Lung (tissue), 12 donors: ENCODE results near the gene CDH4. TPM values are rescaled to one million over a fixed set of nuclear protein-coding genes. Genes with fewer than 3 reads are reported as not detected.

Source experiments
- ATAC-seq: fragments of 200-7000 bp; cut with Tn5 transposase; one replicate; pipeline ENCODE4 v1.9.1; 2020; ENCODE audit warnings: moderate number of reproducible peaks; ENCODE audit not compliant: insufficient read depth, low FRiP score
- DNase-seq, 3 donors: peaks; one replicate each; pipeline ENCODE4 v3.0.0-alpha.2; 2013 to 2017
- H3K27ac ChIP-seq, 2 donors: one replicate each; pipeline ENCODE4 v1.5.1; 2013; ENCODE audit warnings: mild to moderate bottlenecking in 2 of 2, moderate library complexity in 2 of 2, control low read depth in 1 of 2, inconsistent platforms in 1 of 2, low read depth in 1 of 2, low read length in 1 of 2
- H3K27me3 ChIP-seq, 3 donors: one replicate each; pipeline ENCODE4 v1.5.1; 2013; ENCODE audit warnings: low read length in 2 of 3; ENCODE audit not compliant: control insufficient read depth in 3 of 3, insufficient read depth in 3 of 3
- H3K36me3 ChIP-seq, 4 donors: one replicate each; pipeline ENCODE4 v1.5.1; 2013; ENCODE audit warnings: low read length in 4 of 4, mild to moderate bottlenecking in 1 of 4, moderate library complexity in 1 of 4; ENCODE audit not compliant: control insufficient read depth in 4 of 4, insufficient read depth in 4 of 4
- H3K4me1 ChIP-seq, 5 donors: one replicate each; pipeline ENCODE4 v1.5.1; 2013; ENCODE audit warnings: low read length in 5 of 5, mild to moderate bottlenecking in 2 of 5, moderate library complexity in 1 of 5; ENCODE audit not compliant: control insufficient read depth in 5 of 5, insufficient read depth in 5 of 5
- H3K4me3 ChIP-seq: one replicate; pipeline ENCODE4 v1.5.1; 2013; ENCODE audit warnings: mild to moderate bottlenecking, control low read depth, moderate library complexity
- H3K9ac ChIP-seq, 2 donors: one replicate each; pipeline ENCODE4 v1.5.1; 2013; ENCODE audit warnings: low read length in 2 of 2, control low read depth in 1 of 2; ENCODE audit not compliant: insufficient read depth in 1 of 2
- H3K9me3 ChIP-seq, 4 donors: one replicate each; pipeline ENCODE4 v1.5.1; 2013; ENCODE audit warnings: low read length in 3 of 4, mild to moderate bottlenecking in 1 of 4, moderate library complexity in 1 of 4; ENCODE audit not compliant: control insufficient read depth in 4 of 4, insufficient read depth in 3 of 4
- CTCF ChIP-seq: IDR thresholded peaks from 2 replicates; pipeline ENCODE4 v1.5.1; 2012; ENCODE audit warnings: mild to moderate bottlenecking; ENCODE audit errors: control extremely low read depth, extremely low read depth
- WGBS, 2 donors: extraction: QIAGEN DNeasy Blood & Tissue Kit; methylation state at CpG; one replicate each; pipeline ENCODE4 v1.1.7; 2013; 5-methylcytosine and 5-hydroxymethylcytosine counted together
- polyA plus RNA-seq, 2 donors: library from polyadenylated mRNA; stranded (reverse); fragments of 200-250 nt; gene quantifications; one replicate each; pipeline ENCODE4 v1.2.1, GENCODE V29; 2013
- total RNA-seq, 2 donors: library from RNA; depleted of rRNA in 1 of 2; stranded (reverse); fragments of >200 nt in 1 of 2; gene quantifications; one replicate each; pipeline ENCODE4 v1.2.1, GENCODE V29; 2014 to 2021
- donor health status: control.
- donor health status: control.
- donor health status: Bipolar disorder and iron deficiency.
- donor health status: healthy.
- donor health status: DM: yes; HTN: yes; CAD: no.

CDH4 gene
- total and polyA plus RNA-seq, 4 donors: 0.10 to 2.1 (median 0.34) TPM

GRCh38 chr20:61304750-61305149, 52.7 kb downstream of the CDH4 start:
- Histone ChIP-seq H3K36me3 (peaks cover 0 to 2% (median 0%) of the 10 kb centered on the region in 4 donors), H3K9me3 (peaks cover 0 to 3% (median 0%) of the 10 kb centered on the region in 4 donors), H3K4me1 (peaks cover 0 to under 1% (median 0%) of the 10 kb centered on the region in 5 donors), H3K4me3 (no peak overlapping the region), H3K9ac (no peak overlapping the region), H3K27me3 (peaks cover 0 to 2% (median 0%) of the 10 kb centered on the region in 3 donors), H3K27ac (no peak overlapping the region)
- DNase-seq: no peak
- 91 to 94% methylated on average over 8 of the region's 8 CpGs for WGBS, 2 donors
- ATAC-seq: no peak
- no peak for TF ChIP-seq CTCF

- ATAC-seq (no peak), DNase-seq (no peak)
- no peak for TF ChIP-seq CTCF
- H3K9ac ChIP-seq: no peak overlapping the region
- 79 to 89% methylated on average over 10 of the region's 10 CpGs for WGBS, 2 donors
- H3K4me3 ChIP-seq: no peak overlapping the region
- H3K27me3 ChIP-seq: peaks cover 0 to 2% (median 2%) of the 10 kb centered on the region in 3 donors
- no peak overlapping the region for H3K27ac ChIP-seq
- no peaks in the 10 kb centered on the region for H3K4me1 ChIP-seq
- H3K36me3 ChIP-seq: peaks cover 0 to 2% (median 0%) of the 10 kb centered on the region in 4 donors
- peaks cover 0 to 3% (median 0%) of the 10 kb centered on the region in 4 donors for H3K9me3 ChIP-seq
These were observed 54.9 kb downstream of the CDH4 start for GRCh38 chr20:61306937-61307475.

- no peak for TF ChIP-seq CTCF
- Histone ChIP-seq H3K4me3 (no peak overlapping the region), H3K27ac (no peak overlapping the region), H3K27me3 (peaks cover 0 to 5% (median 2%) of the 10 kb centered on the region in 3 donors), H3K36me3 (peaks cover 0 to 2% (median 0%) of the 10 kb centered on the region in 4 donors), H3K4me1 (no peaks in the 10 kb centered on the region), H3K9me3 (peaks cover 0 to 6% (median 0%) of the 10 kb centered on the region in 4 donors), H3K9ac (no peak overlapping the region)
- ATAC-seq: no peak
- DNase-seq: no peak
- 66 to 78% methylated on average over 15 of the region's 15 CpGs for WGBS, 2 donors
These were observed 55.8 kb downstream of the CDH4 start for GRCh38 chr20:61307686-61308476.
